GM19239 (cell line): ENCODE measurements around the gene TGFB1I1.
"Not testable (repeated sequence)": the region's sequence is repeated elsewhere in the genome, so short reads cannot be mapped to it uniquely, and the experiment has no call there.

Experiments
- DNase-seq: peaks from one replicate; pipeline ENCODE4 v3.0.0; 2011; ENCODE audit warnings: low spot score; ENCODE audit not compliant: insufficient read length
- FAIRE-seq: peaks from 2 replicates; lab custom pipeline; 2011; peaks lifted over from hg19 to GRCh38; lab: Jason Lieb, UNC

TGFB1I1 gene

GRCh38 chr16:31484491-31485171, 12.7 kb downstream of the TGFB1I1 start:
- DNase-seq (no peak), FAIRE-seq (no peak)

DNA sequence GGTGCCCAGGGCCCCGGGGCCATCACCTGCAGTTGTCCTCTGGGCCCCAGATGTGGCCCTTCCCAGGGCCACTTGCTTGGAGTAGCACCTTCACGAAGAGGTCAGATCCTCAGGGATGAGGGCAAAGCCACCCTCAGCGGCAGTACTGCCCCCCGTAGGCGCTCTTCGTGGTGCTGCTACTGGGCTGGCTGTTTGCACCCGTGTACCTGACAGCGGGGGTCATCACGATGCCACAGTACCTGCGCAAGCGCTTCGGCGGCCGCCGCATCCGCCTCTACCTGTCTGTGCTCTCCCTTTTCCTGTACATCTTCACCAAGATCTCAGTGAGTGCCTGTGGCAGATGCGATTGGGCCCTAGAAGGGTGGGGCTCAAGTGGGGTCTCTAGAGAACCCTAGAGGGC, 13.6 kb downstream of the TGFB1I1 start:
- no peak for FAIRE-seq
- no peak for DNase-seq

- DNase-seq: no peak
- FAIRE-seq: no peak
Measured at GRCh38 chr16:31486045-31486444, 14.1 kb downstream of the TGFB1I1 start.

- no peak for FAIRE-seq
Measured at GRCh38 chr16:31487071-31487719, 15.2 kb downstream of the TGFB1I1 start.

GRCh38 chr16:31487720-31488467, 15.9 kb downstream of the TGFB1I1 start:
- FAIRE-seq: no peak
- peak; percentile 89 for DNase-seq

More at GRCh38 chr16:31487071-31487719, 15.2 kb downstream of the TGFB1I1 start:
- no peak for DNase-seq

- FAIRE-seq (no peak), DNase-seq (no peak)
Measured at GRCh38 chr16:31488468-31489297, 16.7 kb downstream of the TGFB1I1 start.

- DNase-seq (no peak), FAIRE-seq (no peak)
Measured at GRCh38 chr16:31489298-31489564, 17.3 kb downstream of the TGFB1I1 start.

- FAIRE-seq: no peak
- no peak for DNase-seq
Measured at GRCh38 chr16:31489616-31490584, 17.9 kb downstream of the TGFB1I1 start.

- no peak for DNase-seq
- FAIRE-seq: no peak
Measured at GRCh38 chr16:31491778-31492418, 19.9 kb downstream of the TGFB1I1 start.

GRCh38 chr16:31493506-31494125, 21.7 kb downstream of the TGFB1I1 start:
- DNase-seq (no peak), FAIRE-seq (no peak)

- FAIRE-seq: no peak
- DNase-seq: no peak
Measured at GRCh38 chr16:31496670-31497069, 24.7 kb downstream of the TGFB1I1 start.

DNA sequence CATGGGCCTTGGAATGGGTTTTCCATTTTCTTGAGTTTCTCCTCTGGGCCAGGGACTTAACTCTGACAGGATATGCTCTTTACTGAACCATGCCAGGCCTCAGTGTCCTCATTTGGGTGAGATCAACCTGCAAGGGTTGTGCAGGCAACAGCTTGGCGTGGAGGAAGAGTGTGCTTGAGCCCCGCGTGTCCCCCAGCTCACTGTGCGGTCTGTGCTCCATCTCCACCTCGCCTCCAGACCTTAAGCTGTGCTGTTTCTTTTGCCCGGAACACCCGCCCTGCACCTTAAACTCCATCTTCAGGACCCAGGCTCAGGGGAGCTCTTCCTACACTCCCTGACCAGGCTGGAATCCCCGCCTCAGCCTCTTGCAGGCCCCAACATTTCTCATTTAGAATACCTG, 26.5 kb downstream of the TGFB1I1 start:
- DNase-seq (no peak), FAIRE-seq (no peak)

- FAIRE-seq: no peak
- DNase-seq: no peak
Measured at GRCh38 chr16:31499928-31500327, 28.0 kb downstream of the TGFB1I1 start.

- DNase-seq (no peak), FAIRE-seq (no peak)
Measured at GRCh38 chr16:31501226-31501965, 29.4 kb downstream of the TGFB1I1 start.

DNA sequence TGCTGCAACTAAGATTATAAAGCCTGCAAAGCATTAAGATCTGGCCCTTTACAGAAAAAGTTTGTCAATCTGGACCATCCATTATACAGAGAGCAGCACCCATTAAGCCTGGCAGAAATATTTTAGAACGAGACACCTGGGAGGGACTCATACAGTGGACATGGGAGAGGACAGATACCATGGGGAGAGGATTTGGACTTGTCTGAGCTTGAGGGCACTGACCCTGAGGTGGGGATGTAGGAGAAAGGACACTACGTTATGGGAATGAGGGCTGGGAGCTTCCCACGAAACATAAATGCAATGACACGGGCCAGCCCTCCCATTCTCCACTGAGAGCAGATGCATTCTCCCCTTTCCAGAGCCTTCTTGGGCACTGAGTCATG, 30.0 kb downstream of the TGFB1I1 start:
- DNase-seq: no peak
- FAIRE-seq: no peak

DNA sequence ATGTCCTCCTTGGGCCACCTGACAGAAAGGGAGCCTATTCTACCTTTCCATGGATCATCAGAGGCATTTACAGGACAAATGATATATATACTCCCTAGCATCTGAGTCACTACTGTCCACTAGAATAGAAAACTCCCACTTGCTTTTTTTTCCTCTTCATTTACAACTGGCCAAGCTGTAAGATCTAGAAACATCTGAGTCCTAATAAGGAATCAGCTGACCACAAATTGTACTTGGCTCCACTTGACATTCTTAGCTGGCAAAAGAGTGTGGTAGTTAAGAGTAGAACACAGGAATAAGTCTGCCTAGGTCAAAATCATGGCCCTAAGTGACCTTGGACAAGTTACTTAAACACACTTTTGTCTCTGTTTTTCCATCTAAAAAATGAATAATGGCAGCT, 31.0 kb downstream of the TGFB1I1 start:
- FAIRE-seq: no peak
- no peak for DNase-seq

- not testable (repeated sequence) for FAIRE-seq
Measured at GRCh38 chr16:31503555-31503954, 31.6 kb downstream of the TGFB1I1 start.

DNA sequence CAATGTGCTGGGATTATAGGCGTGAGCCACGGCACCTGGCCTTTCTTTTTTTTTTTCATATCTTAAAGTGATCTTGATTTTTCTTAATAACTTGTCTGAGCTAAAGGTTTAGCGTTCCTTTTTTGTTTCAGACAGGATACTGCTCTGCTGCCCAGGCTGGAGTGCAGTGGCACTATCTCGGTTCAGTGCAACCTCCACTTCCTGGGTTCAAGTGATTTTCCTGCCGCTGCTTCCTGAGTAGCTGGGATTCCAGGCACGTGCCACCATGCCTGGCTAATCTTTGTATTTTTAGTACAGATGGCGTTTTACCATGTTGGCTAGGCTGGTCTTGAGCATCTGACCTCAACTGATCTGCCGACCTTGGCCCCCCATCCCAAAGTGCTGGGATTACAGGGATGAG, 32.2 kb downstream of the TGFB1I1 start:
- DNase-seq (no peak), FAIRE-seq (no peak)

More at GRCh38 chr16:31503555-31503954, 31.6 kb downstream of the TGFB1I1 start:
- not testable (repeated sequence) for DNase-seq
